Measurements from ENCODE around the gene MYL5. TPM values are rescaled to one million over a fixed set of nuclear protein-coding genes. Genes with fewer than 3 reads are reported as not detected.

MYL5 gene
- total RNA-seq, 1 donor from 2014 or later, result 2.9 TPM

- FAIRE-seq (no peak), DNase-seq (ENCODE audit: low read depth) (no peak)
- no peaks in the 10 kb centered on the region for H3K36me3 ChIP-seq (ENCODE audit: control insufficient read depth, insufficient read depth, low read length)
- H3K27me3 ChIP-seq (ENCODE audit: control insufficient read depth, insufficient read depth, low read length), result peaks cover 6% of the 10 kb centered on the region
- no peak for TF ChIP-seq CTCF (IDR thresholded peaks at IDR 0.05; ENCODE audit: insufficient read depth, low read length, severe bottlenecking)
- H3K4me3 ChIP-seq (ENCODE audit: low read depth, low read length), result no peak overlapping the region
Observed at GRCh38 chr4:651884-652642, 22.3 kb upstream of the MYL5 start.

- Histone ChIP-seq H3K4me3 (ENCODE audit: low read depth, low read length) (no peak overlapping the region), H3K27me3 (ENCODE audit: control insufficient read depth, insufficient read depth, low read length) (peaks cover 6% of the 10 kb centered on the region), H3K36me3 (ENCODE audit: control insufficient read depth, insufficient read depth, low read length) (no peaks in the 10 kb centered on the region)
- no peak for DNase-seq (ENCODE audit: low read depth)
- TF ChIP-seq CTCF (IDR thresholded peaks at IDR 0.05; ENCODE audit: insufficient read depth, low read length, severe bottlenecking), result no peak
- FAIRE-seq, result no peak
Observed at GRCh38 chr4:653080-653821, 21.1 kb upstream of the MYL5 start.

- TF ChIP-seq CTCF (IDR thresholded peaks at IDR 0.05; ENCODE audit: insufficient read depth, low read length, severe bottlenecking), result no peak
- Histone ChIP-seq H3K4me3 (ENCODE audit: low read depth, low read length) (no peak overlapping the region), H3K27me3 (ENCODE audit: control insufficient read depth, insufficient read depth, low read length) (peaks cover 6% of the 10 kb centered on the region), H3K36me3 (ENCODE audit: control insufficient read depth, insufficient read depth, low read length) (no peaks in the 10 kb centered on the region)
- DNase-seq (ENCODE audit: low read depth) (no peak), FAIRE-seq (no peak)
Observed at GRCh38 chr4:653831-654502, 20.4 kb upstream of the MYL5 start.

- TF ChIP-seq CTCF (IDR thresholded peaks at IDR 0.05; ENCODE audit: insufficient read depth, low read length, severe bottlenecking), result no peak
- no peak for FAIRE-seq
- Histone ChIP-seq H3K4me3 (ENCODE audit: low read depth, low read length) (no peak overlapping the region), H3K36me3 (ENCODE audit: control insufficient read depth, insufficient read depth, low read length) (no peaks in the 10 kb centered on the region), H3K27me3 (ENCODE audit: control insufficient read depth, insufficient read depth, low read length) (peaks cover 6% of the 10 kb centered on the region)
- DNase-seq (ENCODE audit: low read depth), result no peak
Observed at GRCh38 chr4:654503-654845, 19.9 kb upstream of the MYL5 start.

- DNase-seq (ENCODE audit: low read depth) (no peak), FAIRE-seq (no peak)
- no peak for TF ChIP-seq CTCF (IDR thresholded peaks at IDR 0.05; ENCODE audit: insufficient read depth, low read length, severe bottlenecking)
- Histone ChIP-seq H3K36me3 (ENCODE audit: control insufficient read depth, insufficient read depth, low read length) (no peaks in the 10 kb centered on the region), H3K4me3 (ENCODE audit: low read depth, low read length) (no peak overlapping the region), H3K27me3 (ENCODE audit: control insufficient read depth, insufficient read depth, low read length) (peaks cover 6% of the 10 kb centered on the region)
Observed at GRCh38 chr4:654871-655463, 19.4 kb upstream of the MYL5 start.

All from bronchial epithelial cell (primary cell).